IPS-NIHi7 (cell line): ENCODE results near the gene CYP8B1.
A peak's percentile ranks its signal among the peaks of the same experiment; 100 is the strongest.

Source experiments
- DNase-seq: peaks from one replicate; pipeline ENCODE4 v3.0.0; 2012; ENCODE audit warnings: mixed read lengths; ENCODE audit errors: extremely low spot score

CYP8B1 gene

GRCh38 chr3:42852441-42852840 is 23.2 kb downstream of the CYP8B1 start:
- no peak for DNase-seq

DNA sequence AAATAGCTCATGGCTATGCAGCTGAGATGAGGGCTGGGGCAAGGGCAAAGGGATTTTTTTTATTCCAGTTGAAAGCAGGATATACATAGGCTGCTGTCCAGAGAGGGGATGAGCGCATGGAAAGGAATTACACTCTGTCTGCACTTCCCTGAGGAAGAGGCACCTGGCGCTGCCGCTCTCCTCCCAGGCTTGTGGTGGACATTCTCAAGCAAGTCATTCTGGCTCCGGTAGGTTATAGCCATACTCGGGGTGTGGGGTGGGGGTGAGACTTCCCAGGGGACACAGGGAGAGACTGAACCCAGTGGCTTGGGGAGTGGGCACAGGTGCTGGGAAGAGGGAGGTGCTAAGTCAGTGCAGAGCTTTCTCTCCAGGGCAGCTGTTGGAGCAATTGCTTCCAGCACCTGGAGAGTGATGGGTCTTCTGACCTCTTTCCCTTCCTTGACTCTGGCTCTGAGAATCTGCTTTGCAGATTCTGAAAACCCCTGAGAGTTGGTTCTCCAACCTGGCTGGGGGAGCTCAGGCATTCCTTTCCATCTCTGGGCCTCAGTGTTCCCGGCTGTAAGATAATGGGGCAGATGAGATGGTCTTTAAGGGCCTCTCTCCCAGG is 24.3 kb downstream of the CYP8B1 start:
- no peak for DNase-seq

DNA sequence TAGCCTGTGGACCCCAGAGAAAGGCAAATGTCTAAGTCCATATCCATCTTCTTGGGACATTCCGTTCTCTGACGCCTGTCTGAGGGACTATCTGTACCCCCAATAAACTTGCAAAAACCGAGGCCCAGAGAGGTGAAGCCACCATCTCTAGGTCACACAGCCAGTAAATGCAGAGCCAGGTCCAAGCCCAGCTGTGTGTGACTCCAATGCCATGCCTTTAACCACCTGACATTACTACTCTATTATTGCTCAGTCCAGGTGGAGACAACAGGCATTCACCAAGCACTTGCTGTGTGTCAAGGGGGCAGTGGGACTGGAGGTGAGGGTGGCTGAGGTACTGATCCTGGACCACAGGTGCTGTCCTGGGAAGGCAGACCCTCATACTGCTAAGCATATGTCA is 25.4 kb downstream of the CYP8B1 start:
- DNase-seq: no peak

DNA sequence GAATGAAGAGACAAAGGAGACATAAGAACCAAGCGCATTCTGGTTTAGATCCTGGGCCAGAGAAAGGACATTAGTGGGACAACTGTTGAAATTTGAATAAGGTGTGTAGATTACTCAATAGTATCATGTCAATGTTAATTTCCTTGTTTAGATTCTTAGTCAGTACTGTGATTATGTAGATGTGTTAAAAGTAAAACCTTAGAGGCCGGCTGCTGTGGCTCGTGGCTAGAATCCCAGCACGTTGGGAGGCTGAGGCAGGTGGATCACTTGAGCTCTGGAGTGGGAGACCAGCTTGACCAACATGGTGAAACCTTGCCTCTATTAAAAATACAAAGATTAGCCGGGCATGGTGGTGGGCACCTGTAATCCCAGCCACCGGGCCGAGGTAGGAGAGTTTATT is 26.7 kb downstream of the CYP8B1 start:
- DNase-seq: no peak

DNA sequence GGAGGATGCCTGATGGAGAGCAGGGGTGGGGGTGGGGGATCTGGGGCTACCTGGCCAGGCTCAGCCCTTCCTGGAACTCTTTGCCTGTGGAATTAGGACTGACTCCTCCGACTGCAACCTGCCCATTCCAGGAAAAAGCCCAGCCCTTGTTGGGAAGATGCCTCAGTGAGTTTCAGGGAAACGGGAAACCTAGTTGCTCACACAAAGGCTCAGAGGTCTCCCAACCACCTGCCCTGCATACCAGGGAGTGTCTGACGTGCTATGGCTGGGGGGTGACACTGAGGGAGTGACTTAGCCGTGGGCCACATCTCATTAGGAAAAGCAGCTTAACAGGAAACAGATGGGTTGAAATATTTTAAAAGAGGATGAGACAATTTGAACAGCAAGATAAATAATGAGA is 27.9 kb downstream of the CYP8B1 start:
- no peak for DNase-seq

DNA sequence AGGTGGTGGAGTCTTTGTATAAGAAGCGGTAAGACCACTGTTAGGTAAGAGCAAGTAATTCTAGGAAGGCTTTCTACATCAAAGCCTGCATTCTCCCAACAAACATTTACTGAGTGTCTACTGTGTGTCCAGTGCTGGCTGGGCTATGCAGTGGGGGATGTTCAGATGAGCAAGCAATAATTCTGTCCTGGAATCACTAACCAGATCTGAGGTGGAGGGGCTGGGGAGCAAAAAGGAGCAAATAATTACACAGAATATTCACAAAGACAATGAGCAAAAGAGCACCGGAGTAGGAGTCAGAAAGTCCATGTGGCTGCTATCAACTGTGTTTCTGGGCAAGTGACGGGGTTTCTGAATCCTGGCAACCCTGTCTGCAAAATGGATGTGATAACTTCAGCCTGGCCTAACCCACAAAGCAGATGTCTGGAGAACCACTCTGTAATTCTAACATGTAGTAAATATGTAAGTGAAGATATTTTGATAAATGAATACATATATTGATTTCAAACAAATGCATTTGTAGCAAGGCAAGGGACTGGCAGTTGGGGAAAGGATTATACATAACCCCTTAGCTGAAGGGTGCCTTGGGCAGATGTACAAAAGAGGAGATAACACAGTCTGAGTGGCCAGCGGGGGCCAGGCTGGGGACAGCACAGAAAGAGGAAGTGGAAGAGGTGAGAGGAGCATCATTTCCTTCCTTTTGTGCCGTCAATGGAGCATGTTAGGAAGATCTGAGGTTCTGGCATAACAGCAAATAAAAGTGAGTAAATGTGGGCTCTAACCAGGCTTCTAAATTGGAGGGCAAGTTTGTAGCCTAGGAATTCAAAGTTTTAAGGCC is 28.8 kb downstream of the CYP8B1 start:
- no peak for DNase-seq

DNA sequence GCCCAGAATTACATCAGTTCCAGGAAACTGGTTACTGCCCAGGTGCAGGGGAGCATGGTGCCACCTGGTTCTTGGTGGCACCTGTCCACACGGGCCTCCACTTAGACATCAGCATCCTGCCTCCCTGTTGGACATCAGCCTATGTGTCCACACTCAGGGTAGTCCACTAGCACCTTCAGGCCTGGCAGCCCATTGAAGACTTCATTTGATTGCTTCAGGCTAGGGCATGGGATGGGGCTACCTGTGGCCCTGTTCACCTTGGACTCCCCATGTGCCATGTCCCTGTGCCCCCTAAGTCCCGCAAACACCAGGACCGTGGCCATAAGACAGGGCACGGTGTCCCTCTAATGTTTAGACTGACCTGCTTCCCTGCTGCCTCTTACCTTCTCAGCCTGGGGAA is 30.9 kb downstream of the CYP8B1 start:
- DNase-seq: no peak

GRCh38 chr3:42844412-42844713 is 31.3 kb downstream of the CYP8B1 start:
- no peak for DNase-seq

GRCh38 chr3:42843713-42844411 is 31.8 kb downstream of the CYP8B1 start:
- no peak for DNase-seq

GRCh38 chr3:42841332-42841731 is 34.3 kb downstream of the CYP8B1 start:
- no peak for DNase-seq

DNA sequence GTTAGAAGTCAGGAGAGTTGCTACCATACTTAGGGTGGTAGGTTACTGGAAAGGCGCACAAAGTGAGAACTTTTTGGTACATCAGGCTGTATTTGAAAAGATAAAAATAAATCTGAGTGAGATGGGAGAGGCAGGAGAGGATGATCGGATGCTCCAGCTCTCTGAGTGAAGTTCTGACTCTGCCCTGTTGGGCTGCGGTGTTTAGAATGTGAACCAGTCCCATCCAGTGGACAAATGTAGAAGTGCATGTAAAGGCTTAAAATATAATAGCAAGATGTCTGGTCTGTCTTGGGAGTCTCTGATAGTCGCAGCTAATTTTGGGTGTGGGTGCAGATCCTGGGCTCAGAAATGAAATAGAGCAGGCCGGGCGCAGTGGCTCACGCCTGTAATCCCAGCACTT is 36.1 kb downstream of the CYP8B1 start:
- DNase-seq: peak; percentile 65

DNA sequence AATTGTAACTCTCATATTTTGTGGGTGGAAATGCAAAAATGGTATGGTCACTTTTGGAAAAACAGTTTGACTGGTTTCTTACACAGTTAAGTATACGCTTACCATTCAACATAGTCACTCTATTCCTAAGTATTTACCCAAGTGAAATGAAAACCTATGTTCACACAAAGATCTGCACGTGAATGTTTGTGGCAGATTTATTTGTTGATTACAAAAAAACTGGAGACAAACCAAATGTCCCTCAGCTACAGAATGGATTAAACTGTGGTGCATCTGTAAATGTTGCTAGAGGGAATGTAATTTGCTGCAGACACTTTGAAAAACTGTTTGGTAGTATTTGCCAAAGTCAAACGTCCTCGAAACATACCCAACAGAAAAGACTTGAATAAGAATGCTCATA is 37.1 kb downstream of the CYP8B1 start:
- no peak for DNase-seq

DNA sequence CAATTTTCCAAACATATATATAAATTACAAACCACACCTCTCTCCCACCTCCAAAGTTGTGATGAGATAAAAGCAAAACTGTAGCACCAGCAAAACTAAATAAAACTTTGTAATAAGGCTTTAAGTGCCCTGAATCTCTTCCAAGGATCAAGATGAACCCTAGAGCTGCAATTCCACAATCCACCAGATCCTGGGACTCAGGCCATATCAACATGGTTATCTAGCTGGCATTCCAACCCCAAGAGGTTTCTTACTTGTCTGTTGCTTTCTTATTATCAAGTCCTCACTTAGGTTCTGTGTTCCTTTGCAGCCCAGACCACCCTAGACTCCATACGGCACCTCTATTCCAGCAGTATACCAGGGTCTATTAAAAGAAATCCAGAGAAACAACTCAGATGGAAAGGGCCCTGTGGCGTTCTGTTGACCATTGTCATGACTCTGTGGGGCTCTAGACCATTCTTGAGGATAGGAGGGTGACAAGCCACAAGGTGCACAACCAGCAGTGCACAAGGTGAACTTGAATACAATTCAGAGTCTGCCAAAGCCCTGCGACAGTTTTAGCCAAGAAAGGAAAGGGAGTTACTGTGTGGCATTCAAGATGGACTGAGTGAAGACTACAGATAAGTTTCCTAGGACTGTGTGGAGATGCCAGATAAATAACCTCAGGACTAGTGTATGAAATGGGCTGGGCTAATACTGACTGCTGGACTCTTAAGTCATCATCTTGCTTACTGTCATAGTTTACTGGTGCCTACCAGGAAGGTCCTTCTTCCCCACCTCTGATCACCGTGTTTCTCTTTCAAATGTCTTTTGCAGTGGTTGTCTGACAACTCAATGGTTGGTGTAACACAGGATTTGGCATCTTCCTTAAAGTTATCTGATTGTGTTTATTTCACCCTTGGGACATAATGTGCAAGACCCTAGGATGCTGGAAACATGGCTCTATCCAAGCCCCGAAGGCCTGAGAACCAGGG is 39.2 kb downstream of the CYP8B1 start:
- DNase-seq: no peak

- DNase-seq: peak; percentile 81
Observed at GRCh38 chr3:42831321-42831713, 44.4 kb downstream of the CYP8B1 start.

DNA sequence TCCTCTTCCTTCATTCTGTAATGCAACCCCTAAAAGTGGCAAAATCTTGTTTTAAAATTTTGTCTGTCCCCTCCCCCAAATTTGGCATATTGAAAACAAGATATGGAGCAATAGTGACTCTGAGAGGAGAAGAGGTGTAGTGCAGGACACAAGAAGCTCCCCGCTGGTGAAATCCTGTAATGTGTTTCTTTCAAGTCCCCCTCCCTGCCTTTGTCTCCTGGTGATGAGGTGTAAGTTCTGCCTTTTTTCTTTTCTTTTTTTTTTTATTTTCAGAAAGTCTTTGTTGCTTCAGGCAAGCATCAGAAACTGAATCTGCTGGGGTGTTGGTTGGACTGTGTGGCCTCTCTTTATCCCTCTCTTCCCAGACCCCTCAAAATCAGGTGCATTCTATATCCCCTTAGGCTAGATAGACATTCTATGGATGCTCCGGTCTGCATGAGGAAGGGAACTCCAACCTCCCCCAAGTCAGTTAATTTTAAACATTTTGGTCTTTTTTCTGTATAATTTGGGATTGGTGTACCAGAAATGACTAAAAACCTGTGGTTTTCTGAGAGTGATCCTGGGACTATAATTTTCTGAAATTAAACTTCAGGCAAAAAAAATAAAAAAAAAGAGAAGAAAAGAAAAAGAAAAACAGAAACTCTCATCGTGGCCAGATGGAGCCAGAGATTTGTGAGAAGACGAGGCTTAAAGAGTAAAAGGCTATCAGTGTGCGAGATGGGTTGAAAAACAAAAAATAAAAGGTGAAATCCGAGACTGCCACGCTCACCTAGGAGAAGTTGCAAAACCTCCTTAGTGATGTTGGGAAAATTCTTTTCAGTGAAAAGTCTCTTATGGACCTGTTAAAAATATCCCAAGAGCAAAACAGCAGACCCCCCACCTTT is 45.0 kb downstream of the CYP8B1 start:
- DNase-seq: peak; percentile 81

- DNase-seq: no peak
Observed at GRCh38 chr3:42829628-42830436, 45.8 kb downstream of the CYP8B1 start.

DNA sequence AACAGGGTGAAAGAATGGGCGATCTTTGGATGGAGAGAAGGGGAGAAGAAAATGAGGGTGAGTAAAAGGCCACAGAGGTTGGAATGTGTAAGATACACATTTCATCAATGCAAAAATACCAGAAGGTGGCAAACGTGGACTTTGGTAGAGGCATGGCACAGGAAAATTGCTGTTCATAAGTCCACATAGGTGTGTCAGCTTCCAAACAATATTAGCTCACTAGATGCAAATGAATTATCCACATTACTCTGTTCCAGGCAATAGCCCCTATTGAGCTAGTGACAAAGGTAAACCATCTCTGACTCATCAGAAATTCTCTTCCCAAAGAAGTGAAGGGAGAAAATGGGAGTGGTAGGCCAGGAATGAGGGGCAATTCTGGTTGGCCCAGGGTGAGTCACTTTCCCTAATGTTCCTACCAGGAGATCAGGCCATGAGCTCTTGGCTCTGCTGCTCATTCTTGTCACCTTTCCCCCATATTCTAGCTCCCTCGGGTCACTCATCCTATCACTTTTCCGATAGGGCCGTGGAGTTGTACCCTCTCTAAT is 46.5 kb downstream of the CYP8B1 start:
- DNase-seq: no peak

GRCh38 chr3:42827654-42828053 is 48.0 kb downstream of the CYP8B1 start:
- DNase-seq: no peak

GRCh38 chr3:42827023-42827422 is 48.7 kb downstream of the CYP8B1 start:
- DNase-seq: no peak

DNA sequence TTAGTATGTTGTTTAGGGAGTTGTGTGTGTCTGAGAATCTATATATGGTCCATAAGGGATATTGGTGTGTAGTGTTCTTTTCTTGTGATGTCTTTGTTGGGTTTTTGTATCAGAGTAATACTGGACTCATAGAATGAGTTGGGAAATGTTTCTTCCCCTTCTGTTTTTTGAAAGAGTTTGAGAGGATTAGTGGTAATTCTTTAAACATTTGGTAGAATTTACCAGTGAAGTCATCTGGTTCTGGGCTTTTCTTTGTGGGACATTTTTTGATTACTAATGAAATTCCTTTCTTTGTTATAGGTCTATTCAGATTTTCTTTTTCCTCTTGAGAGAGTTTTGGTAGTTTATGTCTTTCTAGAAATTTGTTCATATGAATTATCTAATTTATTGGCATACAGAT is 49.5 kb downstream of the CYP8B1 start:
- no peak for DNase-seq
